HAP-1 (cell line): ENCODE data around the gene LCN10.

ENCODE experiments used
- DNase-seq, 2 experiments: peaks; one replicate each; pipeline ENCODE4 v3.0.0-alpha.2; 2016 to 2020; ENCODE audit warnings: low spot score in 2 of 2
- H3K27me3 ChIP-seq: fragments of 250-450 bp; sonication (Bioruptor Pico); 2 replicates; pipeline ENCODE4 v1.5.1; 2020; ENCODE audit warnings: low read depth, mild to moderate bottlenecking, moderate library complexity
- H3K36me3 ChIP-seq: fragments of 250-450 bp; sonication (Bioruptor Pico); replicated peaks from 2 replicates; pipeline ENCODE4 v1.5.1; 2020; ENCODE audit warnings: mild to moderate bottlenecking
- H3K4me1 ChIP-seq: fragments of 250-450 bp; sonication (Bioruptor Pico); 2 replicates; pipeline ENCODE4 v1.5.1; 2020; ENCODE audit warnings: mild to moderate bottlenecking
- H3K4me3 ChIP-seq: fragments of 250-450 bp; sonication (Bioruptor Pico); 2 replicates; pipeline ENCODE4 v1.5.1; 2020; ENCODE audit warnings: mild to moderate bottlenecking, moderate library complexity
- H3K9me3 ChIP-seq: fragments of 250-450 bp; sonication (Bioruptor Pico); 2 replicates; pipeline ENCODE4 v1.5.1; 2020; ENCODE audit warnings: mild to moderate bottlenecking, moderate library complexity
- in situ Hi-C: fragments of 300-500 bp; cut with MboI; formaldehyde crosslinking; loops from 3 replicates; pipeline ENCODE4 v1.14.3; 2020; ENCODE audit warnings: low sequenced_read_pairs, inconsistent platforms, mixed read lengths

LCN10 gene

GRCh38 chr9:136732444-136733178 is 10.1 kb downstream of the LCN10 start:
- Histone ChIP-seq H3K4me1 (peaks cover 5% of the 10 kb centered on the region), H3K36me3 (no peaks in the 10 kb centered on the region; the same call in none of the 2 replicates), H3K4me3 (no peak overlapping the region), H3K27me3 (no peaks in the 10 kb centered on the region), H3K9me3 (no peaks in the 10 kb centered on the region)
- in situ Hi-C loops: no loop called here
- DNase-seq: no peak

GRCh38 chr9:136729926-136730325 is 12.8 kb downstream of the LCN10 start:
- H3K4me3 ChIP-seq: no peak overlapping the region
- in situ Hi-C loops: no loop called here
- peaks cover 21% of the 10 kb centered on the region for H3K36me3 ChIP-seq
- no peaks in the 10 kb centered on the region for H3K27me3 ChIP-seq
- no peaks in the 10 kb centered on the region for H3K9me3 ChIP-seq
- H3K4me1 ChIP-seq: peaks cover 16% of the 10 kb centered on the region
- no peak for DNase-seq

GRCh38 chr9:136729144-136729543 is 13.6 kb downstream of the LCN10 start:
- Histone ChIP-seq H3K4me3 (peak overlapping the region; percentile 73), H3K27me3 (no peaks in the 10 kb centered on the region), H3K36me3 (peaks cover 28% of the 10 kb centered on the region), H3K4me1 (peaks cover 16% of the 10 kb centered on the region), H3K9me3 (no peaks in the 10 kb centered on the region)
- peak in 1 of 2 experiments; percentile 58 for DNase-seq
- in situ Hi-C loops: no loop called here

- in situ Hi-C loops: no loop called here
- Histone ChIP-seq H3K9me3 (no peaks in the 10 kb centered on the region), H3K4me3 (peak overlapping the region; percentile 73), H3K27me3 (no peaks in the 10 kb centered on the region), H3K36me3 (peaks cover 34% of the 10 kb centered on the region), H3K4me1 (peaks cover 16% of the 10 kb centered on the region)
- peak in 1 of 2 experiments; percentile 48 for DNase-seq
Observed at GRCh38 chr9:136728548-136729123, 14.1 kb downstream of the LCN10 start.

- H3K36me3 ChIP-seq: peaks cover 39% of the 10 kb centered on the region
- H3K9me3 ChIP-seq: no peaks in the 10 kb centered on the region
- peaks cover 16% of the 10 kb centered on the region for H3K4me1 ChIP-seq
- in situ Hi-C loops: no loop called here
- peak; percentile 69 to 93 for DNase-seq
- H3K27me3 ChIP-seq: no peaks in the 10 kb centered on the region
- peak overlapping the region; percentile 73 for H3K4me3 ChIP-seq
Observed at GRCh38 chr9:136728080-136728547, 14.6 kb downstream of the LCN10 start.

GRCh38 chr9:136726631-136727191 is 16.0 kb downstream of the LCN10 start:
- H3K4me3 ChIP-seq: peak overlapping the region; percentile 73
- DNase-seq: peak; percentile 65 to 69
- in situ Hi-C loops: no loop called here
- peaks cover 53% of the 10 kb centered on the region for H3K36me3 ChIP-seq
- H3K4me1 ChIP-seq: peaks cover 16% of the 10 kb centered on the region
- no peaks in the 10 kb centered on the region for H3K27me3 ChIP-seq
- H3K9me3 ChIP-seq: no peaks in the 10 kb centered on the region

GRCh38 chr9:136726118-136726517 is 16.6 kb downstream of the LCN10 start:
- Histone ChIP-seq H3K36me3 (peaks cover 59% of the 10 kb centered on the region), H3K27me3 (no peaks in the 10 kb centered on the region), H3K4me3 (peak overlapping the region; percentile 73), H3K4me1 (peaks cover 16% of the 10 kb centered on the region), H3K9me3 (no peaks in the 10 kb centered on the region)
- in situ Hi-C loops: no loop called here
- DNase-seq: no peak

- DNase-seq: peak in 1 of 2 experiments; percentile 43
- Histone ChIP-seq H3K36me3 (peaks cover 64% of the 10 kb centered on the region), H3K27me3 (no peaks in the 10 kb centered on the region), H3K4me3 (peak overlapping the region; percentile 73), H3K9me3 (no peaks in the 10 kb centered on the region), H3K4me1 (peaks cover 16% of the 10 kb centered on the region)
- in situ Hi-C loops: no loop called here
Observed at GRCh38 chr9:136725612-136726011, 17.1 kb downstream of the LCN10 start.

GRCh38 chr9:136724772-136725171 is 18.0 kb downstream of the LCN10 start:
- Histone ChIP-seq H3K36me3 (peaks cover 69% of the 10 kb centered on the region), H3K4me1 (peaks cover 16% of the 10 kb centered on the region), H3K4me3 (no peak overlapping the region), H3K9me3 (no peaks in the 10 kb centered on the region), H3K27me3 (no peaks in the 10 kb centered on the region)
- peak in 1 of 2 experiments; percentile 24 for DNase-seq
- in situ Hi-C loops: no loop called here

GRCh38 chr9:136723989-136724388 is 18.8 kb downstream of the LCN10 start:
- Histone ChIP-seq H3K4me3 (no peak overlapping the region), H3K36me3 (peaks cover 69% of the 10 kb centered on the region), H3K9me3 (no peaks in the 10 kb centered on the region), H3K4me1 (peaks cover 11% of the 10 kb centered on the region), H3K27me3 (no peaks in the 10 kb centered on the region)
- DNase-seq: no peak
- in situ Hi-C loops: no loop called here

- H3K4me1 ChIP-seq: peaks cover 11% of the 10 kb centered on the region
- peak; percentile 34 to 64 for DNase-seq
- H3K9me3 ChIP-seq: no peaks in the 10 kb centered on the region
- H3K27me3 ChIP-seq: no peaks in the 10 kb centered on the region
- peaks cover 69% of the 10 kb centered on the region for H3K36me3 ChIP-seq
- no peak overlapping the region for H3K4me3 ChIP-seq
- in situ Hi-C loops: no loop called here
Observed at GRCh38 chr9:136723362-136723976, 19.3 kb downstream of the LCN10 start.

- no peaks in the 10 kb centered on the region for H3K9me3 ChIP-seq
- peaks cover 11% of the 10 kb centered on the region for H3K4me1 ChIP-seq
- in situ Hi-C loops: no loop called here
- H3K36me3 ChIP-seq: peaks cover 72% of the 10 kb centered on the region
- H3K27me3 ChIP-seq: no peaks in the 10 kb centered on the region
- H3K4me3 ChIP-seq: no peak overlapping the region
- DNase-seq: peak in 1 of 2 experiments; percentile 63
Observed at GRCh38 chr9:136722969-136723356, 19.8 kb downstream of the LCN10 start.

GRCh38 chr9:136722093-136722968 is 20.4 kb downstream of the LCN10 start:
- peak in 1 of 2 experiments; percentile 36 for DNase-seq
- Histone ChIP-seq H3K36me3 (peaks cover 72% of the 10 kb centered on the region), H3K4me3 (no peak overlapping the region), H3K9me3 (no peaks in the 10 kb centered on the region), H3K4me1 (peaks cover 11% of the 10 kb centered on the region), H3K27me3 (no peaks in the 10 kb centered on the region)
- in situ Hi-C loops: no loop called here
